GM18951 (cell line): ENCODE measurements around the gene NUDT14.

Experiments
- POLR2A ChIP-seq: IDR thresholded peaks from 4 replicates; pipeline ENCODE4 v1.6.1; 2011; ENCODE audit warnings: mild to moderate bottlenecking; ENCODE audit not compliant: insufficient read length, insufficient read depth; ENCODE audit errors: extremely low read depth
- in situ Hi-C: fragments of 300-500 bp; cut with MboI; formaldehyde crosslinking; loops from one replicate; pipeline ENCODE4 v1.12.0; 2022; ENCODE audit warnings: low sequenced_read_pairs, mixed read lengths, inconsistent platforms; ENCODE audit not compliant: unreplicated experiment

Gene NUDT14

DNA sequence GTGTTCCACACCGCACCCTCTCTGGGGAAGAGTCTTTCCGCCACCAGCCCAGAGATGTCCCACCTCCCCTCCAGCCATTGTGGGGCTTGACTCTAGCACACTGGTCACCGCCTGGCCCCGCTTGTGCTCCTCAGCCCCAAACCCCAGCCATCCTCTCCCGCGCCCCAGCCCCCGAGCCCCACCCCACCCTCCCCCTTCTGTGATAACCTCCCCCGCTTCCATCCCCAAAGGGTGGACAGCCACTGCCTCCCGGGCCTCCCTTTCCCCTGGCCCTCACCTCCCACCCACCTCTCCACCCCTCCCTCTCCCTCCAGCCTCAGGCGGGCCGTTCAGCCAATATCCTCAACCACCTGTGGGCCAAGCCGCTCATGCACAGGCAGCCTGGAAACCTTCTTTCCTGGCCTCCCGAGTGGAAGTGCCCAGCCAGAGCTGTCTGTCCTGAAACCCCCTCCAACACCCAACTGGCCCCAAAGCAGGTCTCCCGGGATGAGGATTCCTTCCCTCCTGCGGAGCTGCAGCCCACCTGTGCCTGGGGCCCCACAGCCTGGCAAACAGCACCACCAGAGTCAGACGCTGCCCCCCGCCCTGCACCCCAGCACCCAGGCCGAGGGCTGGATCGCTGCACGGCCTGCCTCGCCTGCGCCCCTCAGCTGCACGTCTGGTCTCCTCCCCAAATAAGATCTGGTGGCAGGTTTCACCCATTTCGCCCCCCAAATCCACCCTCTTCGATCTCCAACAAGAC, 27.1 kb upstream of the NUDT14 start:
- TF ChIP-seq POLR2A, result no peak
- in situ Hi-C loops, result loop anchor here (10.0 kb wide), 1 partner anchor 57 kb away; no protein-coding TSS in a partner anchor

DNA sequence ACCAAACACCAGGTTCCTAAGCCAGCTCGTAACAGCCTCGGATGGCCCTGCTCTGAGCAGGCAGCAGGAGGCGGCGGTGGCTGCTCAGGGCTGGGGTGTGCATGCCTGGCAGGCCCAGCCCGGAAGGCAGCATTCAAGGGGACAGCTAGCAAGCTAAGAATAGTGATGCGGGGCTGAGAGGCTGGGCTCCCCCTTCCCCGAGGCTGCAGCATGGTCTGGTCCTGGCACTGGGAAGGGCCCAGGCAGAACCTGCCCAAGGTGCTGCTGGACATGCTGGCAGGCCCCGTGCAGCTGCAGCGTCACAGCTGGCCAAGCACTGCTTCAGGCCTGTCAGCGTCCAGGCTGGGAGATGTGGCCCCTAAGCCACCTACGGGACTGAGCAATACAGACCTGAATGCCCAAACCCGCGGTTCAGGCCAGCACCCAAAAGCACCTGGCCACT, 26.4 kb upstream of the NUDT14 start:
- in situ Hi-C loops, result loop anchor here (10.0 kb wide), 1 partner anchor 57 kb away; no protein-coding TSS in a partner anchor
- TF ChIP-seq POLR2A, result no peak

DNA sequence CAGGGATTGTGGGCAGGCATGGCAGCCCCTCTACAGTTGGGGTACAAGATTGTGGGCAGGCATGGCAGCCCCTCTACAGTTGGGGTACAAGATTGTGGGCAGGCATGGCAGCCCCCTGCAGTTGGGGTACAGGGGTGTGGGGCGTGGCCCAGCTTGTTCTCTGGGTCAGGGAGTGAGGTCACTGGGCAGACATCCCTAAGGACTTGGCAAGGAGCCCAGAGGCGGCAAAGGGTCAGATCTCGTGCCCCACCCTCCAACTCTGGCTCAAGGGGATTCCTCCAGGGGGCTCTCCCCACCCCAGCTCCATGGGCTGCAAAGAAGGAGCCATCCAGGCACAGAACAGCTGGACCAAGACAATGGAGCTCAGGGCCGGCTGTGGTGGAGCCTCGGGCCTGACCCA, 25.8 kb upstream of the NUDT14 start:
- in situ Hi-C loops, result loop anchor here (10.0 kb wide), 1 partner anchor 58 kb away; no protein-coding TSS in a partner anchor
- no peak for TF ChIP-seq POLR2A

DNA sequence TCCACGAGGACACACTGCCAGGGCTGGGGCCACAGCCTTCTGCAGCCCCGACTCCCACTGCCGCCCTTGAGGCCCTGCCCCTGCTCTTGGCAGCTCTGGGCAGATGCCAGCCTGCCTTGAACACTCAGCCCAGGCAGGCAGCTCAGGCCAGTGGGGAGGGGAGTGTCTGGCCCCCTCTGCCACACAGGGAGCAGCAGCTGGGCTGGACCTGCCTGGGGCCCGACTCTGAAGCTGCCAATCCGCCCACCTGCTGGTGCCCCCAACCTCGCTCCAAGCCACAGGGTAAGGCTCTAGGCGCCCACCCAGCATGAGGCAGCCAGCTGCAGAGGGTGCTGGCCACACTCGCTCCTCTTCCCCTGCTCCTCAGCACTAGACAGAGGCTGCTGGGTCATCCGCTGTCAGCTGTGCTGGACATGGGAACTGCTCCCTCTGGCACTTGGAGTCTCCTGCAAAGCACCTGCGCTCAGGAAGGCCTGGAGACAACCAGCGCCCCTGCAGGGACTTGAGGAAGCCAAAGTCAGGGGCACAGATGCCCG, 24.6 kb upstream of the NUDT14 start:
- in situ Hi-C loops, result loop anchor here (10.0 kb wide), 1 partner anchor 59 kb away; no protein-coding TSS in a partner anchor
- no peak for TF ChIP-seq POLR2A

DNA sequence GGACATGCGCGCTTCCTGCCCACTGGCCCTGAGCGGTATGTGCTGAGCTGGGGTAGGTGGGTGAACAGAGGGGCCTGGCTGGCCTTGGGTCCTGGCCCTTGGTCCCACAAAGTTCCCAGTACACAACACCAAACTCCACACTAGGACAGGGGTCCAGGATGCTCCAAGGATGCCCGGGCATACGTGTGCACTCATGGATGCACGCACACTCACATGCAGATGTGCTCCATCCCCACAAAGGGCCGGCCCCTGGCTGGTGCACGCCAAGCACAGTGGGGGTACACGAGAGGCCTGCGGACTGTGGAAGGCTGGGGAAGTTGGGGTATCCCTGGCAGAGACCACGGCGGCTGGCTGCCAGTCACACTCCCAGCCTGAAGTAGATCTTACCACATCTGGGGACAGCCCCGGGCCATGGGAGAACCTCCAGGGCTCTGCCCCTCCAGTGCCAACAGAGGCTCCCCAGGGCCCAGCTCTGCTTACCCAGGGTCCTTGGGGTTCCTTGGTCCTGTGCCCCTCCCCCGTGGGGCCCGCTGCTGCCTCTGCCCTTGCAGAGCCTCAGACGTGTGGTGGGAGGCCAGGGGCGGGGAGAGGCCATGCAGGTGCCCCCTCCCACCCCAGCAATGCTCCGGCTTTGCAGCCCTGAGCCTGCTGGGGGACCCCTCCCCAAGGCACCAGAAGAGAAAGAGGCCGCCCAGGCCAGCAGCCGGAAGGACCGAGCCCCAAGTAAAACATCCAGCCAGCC, 24.0 kb upstream of the NUDT14 start:
- in situ Hi-C loops, result loop anchor here (10.0 kb wide), 1 partner anchor 60 kb away; no protein-coding TSS in a partner anchor
- no peak for TF ChIP-seq POLR2A

DNA sequence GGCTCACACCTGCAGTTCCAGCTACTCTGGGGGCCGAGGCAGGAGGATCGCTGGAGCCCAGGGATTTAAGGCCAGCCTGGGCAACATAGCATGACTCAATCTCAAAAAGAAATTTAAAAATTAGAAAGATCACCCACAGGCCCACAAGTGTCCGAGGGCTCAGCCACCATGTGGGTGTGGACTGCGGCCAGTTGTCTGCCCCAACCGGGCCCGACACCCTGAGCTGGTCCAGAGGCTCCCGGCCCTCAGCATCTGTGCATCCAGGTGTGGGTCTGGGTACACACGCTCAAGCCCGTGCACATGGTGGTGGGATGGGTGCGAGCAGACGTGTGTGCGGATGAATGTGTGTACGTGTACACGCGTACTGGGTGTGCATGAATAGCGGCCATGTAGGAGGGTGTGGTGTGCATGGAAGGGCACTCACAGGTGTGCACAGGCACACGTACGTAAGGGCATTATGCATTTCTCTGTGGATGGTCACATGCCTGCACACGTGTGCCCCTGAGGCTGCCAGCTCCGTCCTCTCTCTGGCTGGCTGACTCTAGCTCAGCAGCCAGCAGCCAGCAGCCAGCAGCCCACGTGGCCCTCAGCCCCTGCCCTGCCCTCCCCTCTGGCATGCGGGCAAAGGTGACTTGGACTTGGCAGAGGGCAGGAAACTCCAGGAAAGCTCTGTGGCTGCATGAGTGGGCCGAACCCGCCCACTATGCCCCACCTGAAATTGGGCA, 23.3 kb upstream of the NUDT14 start:
- no peak for TF ChIP-seq POLR2A
- in situ Hi-C loops, result loop anchor here (10.0 kb wide), 1 partner anchor 60 kb away; no protein-coding TSS in a partner anchor

DNA sequence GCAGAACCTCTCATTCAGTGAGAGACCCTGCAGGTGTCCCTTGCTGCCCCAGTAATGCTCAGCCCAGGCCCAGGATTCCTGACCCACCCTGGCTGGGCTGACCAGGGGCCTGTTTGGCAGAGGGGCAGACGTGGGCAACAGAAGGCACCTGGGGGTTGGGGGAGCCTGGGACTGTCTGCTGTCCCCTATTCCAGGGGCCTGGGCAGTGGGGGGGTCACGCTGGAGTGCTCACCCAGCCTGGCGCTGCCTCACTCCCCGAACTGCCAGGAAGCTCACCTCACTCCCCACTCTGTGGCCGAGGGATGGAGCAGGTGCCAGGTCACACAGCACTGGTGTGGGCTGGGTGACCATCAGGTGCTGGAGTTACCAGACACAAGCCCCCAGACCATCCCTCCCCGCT, 22.6 kb upstream of the NUDT14 start:
- in situ Hi-C loops, result loop anchor here (10.0 kb wide), 1 partner anchor 61 kb away; no protein-coding TSS in a partner anchor
- TF ChIP-seq POLR2A, result no peak

DNA sequence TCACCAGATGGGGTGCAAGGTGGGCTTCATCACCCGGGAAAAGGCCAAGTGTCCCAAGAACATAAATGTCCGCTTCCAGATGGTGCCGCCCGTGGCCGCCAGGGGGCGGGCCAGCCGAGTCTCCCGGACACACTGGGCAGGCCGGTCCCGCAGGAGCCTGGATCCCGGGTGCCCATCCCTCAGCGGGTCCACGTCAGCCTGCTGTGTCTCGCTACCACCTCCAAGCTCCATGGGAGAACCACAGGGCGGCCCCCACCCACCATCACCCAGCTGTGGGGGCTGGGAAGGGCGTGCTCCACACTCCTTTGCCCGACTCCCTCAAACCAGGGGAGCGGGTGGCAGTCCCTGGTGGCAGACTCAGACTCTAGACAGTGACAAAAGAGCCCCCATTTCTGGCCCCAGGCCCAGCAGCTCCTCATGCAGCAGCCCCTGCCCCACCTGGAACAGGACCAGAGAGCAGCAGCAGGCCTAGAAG, 22.0 kb upstream of the NUDT14 start:
- TF ChIP-seq POLR2A, result no peak
- in situ Hi-C loops, result loop anchor here (10.0 kb wide), 1 partner anchor 62 kb away; no protein-coding TSS in a partner anchor

DNA sequence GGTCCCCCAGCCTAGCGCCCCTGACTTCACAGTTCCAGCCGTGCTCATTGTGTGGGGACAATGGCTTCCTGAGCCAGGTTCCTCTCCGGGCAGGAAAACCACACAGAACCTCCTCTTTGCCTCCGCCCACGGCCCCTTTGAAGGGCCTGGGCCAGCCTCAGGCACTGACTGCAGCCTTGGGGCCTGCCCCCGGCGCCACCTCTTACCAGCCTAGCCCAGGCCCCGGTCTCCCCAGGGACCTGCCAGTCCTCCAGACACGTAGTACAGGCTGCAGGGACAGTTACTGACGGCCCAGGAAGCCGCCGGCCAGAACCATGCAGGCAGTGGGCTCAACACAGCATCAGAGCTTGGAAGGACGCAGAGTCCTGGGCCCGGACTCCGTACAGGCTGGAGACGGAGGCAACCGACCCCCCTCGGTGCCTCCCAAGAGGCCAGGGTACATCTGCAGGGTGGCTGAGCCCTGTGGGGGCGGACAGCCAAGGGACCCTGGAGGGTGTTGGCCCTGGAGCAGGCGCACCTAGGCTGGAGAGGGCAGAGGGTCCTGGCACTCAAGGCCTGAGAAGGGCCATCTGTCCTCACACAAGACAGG, 20.9 kb upstream of the NUDT14 start:
- in situ Hi-C loops, result loop anchor here (10.0 kb wide), 1 partner anchor 63 kb away; no protein-coding TSS in a partner anchor
- no peak for TF ChIP-seq POLR2A

DNA sequence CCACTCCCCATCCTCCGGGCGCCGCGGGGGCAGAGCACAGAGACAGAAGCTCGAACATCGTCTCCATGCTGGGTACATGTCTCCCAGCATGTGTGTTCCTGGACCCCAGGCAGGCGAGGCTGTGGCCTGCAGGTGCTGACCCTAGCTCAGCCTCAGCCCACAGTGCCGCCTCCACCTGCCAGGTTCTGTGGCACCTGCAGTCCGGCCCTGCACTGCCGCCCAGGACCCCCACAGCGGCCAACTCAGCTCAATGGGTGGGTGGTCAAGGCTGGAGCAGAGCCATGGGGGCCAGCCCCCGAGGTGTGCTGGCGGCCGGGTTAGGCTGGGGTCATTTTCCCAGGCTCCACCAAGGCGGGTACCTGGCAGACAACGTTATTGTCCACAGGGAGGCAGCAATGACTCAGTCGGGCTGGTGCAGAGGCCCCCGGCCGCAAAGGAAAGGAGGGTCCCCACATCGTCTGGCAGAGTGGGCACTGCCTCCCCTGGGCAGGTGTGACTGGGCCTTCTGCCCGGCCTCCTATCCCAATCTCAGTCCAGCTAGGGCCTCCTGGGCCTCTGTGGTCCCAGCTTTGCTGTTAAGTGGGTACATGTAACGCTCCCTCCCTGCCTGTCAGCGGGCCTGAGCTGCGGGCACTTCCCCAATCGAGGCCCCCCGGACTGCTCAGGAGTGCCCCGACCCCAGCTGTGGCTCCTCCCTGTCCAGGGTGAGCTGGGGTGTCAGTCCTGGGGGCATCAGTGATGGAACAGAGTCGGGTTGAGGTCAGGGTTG, 20.2 kb upstream of the NUDT14 start:
- no peak for TF ChIP-seq POLR2A
- in situ Hi-C loops, result loop anchor here (10.0 kb wide), 1 partner anchor 63 kb away; no protein-coding TSS in a partner anchor

DNA sequence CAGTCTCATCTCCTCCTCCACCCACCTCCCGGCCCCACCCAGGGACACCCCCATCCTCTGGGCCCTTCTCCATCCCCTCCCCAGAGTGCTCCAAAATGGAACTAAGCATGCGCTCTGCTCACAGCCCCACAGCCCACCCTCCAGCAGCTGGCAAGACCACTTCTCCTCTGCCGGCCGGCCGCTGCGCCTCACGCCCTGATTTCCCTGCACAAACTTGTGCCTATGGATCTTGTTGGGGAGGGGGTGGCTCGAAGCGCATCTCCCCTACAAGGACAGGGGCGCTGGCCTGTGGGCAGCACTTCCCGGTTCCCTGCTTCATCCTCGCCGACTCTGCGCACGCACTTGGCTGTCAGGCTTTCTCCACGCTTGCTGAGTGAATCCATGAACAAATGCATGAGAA, 19.5 kb upstream of the NUDT14 start:
- in situ Hi-C loops, result loop anchor here (10.0 kb wide), 1 partner anchor 64 kb away; no protein-coding TSS in a partner anchor
- TF ChIP-seq POLR2A, result no peak
